Subcutaneous adipose tissue (tissue), 4 donors: ENCODE data around the gene ITGB3. TPM values are rescaled to one million over a fixed set of nuclear protein-coding genes. Genes with fewer than 3 reads are reported as not detected.

Experiments used
- total RNA-seq, 4 donors: library from RNA; depleted of rRNA; stranded (reverse); fragments of >200 nt; gene quantifications; one replicate each; pipeline ENCODE4 v1.1.0, GENCODE V29; 2016
- TF ChIP-seq, protein P1 (sequence below): fragments of 450-650 bp; IDR thresholded peaks from one replicate; pipeline ENCODE4 v1.5.1; 2016; ENCODE audit warnings: low read depth, mild to moderate bottlenecking, control low read depth, antibody characterized with exemption, moderate library complexity

Gene ITGB3
- total RNA-seq, 4 donors from 2014 or later = 9.8 to 22.6 (median 13.8) TPM

GRCh38 chr17:47323382-47324223, 70.0 kb downstream of the ITGB3 start, which contains the start of gene EFCAB13:
TSS of gene EFCAB13 (plus strand) at chr17:47323955. CDS start at chr17:47328354, 4,399 bp downstream.
- TF ChIP-seq, protein P1, sequence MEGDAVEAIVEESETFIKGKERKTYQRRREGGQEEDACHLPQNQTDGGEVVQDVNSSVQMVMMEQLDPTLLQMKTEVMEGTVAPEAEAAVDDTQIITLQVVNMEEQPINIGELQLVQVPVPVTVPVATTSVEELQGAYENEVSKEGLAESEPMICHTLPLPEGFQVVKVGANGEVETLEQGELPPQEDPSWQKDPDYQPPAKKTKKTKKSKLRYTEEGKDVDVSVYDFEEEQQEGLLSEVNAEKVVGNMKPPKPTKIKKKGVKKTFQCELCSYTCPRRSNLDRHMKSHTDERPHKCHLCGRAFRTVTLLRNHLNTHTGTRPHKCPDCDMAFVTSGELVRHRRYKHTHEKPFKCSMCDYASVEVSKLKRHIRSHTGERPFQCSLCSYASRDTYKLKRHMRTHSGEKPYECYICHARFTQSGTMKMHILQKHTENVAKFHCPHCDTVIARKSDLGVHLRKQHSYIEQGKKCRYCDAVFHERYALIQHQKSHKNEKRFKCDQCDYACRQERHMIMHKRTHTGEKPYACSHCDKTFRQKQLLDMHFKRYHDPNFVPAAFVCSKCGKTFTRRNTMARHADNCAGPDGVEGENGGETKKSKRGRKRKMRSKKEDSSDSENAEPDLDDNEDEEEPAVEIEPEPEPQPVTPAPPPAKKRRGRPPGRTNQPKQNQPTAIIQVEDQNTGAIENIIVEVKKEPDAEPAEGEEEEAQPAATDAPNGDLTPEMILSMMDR = no peak

DNA sequence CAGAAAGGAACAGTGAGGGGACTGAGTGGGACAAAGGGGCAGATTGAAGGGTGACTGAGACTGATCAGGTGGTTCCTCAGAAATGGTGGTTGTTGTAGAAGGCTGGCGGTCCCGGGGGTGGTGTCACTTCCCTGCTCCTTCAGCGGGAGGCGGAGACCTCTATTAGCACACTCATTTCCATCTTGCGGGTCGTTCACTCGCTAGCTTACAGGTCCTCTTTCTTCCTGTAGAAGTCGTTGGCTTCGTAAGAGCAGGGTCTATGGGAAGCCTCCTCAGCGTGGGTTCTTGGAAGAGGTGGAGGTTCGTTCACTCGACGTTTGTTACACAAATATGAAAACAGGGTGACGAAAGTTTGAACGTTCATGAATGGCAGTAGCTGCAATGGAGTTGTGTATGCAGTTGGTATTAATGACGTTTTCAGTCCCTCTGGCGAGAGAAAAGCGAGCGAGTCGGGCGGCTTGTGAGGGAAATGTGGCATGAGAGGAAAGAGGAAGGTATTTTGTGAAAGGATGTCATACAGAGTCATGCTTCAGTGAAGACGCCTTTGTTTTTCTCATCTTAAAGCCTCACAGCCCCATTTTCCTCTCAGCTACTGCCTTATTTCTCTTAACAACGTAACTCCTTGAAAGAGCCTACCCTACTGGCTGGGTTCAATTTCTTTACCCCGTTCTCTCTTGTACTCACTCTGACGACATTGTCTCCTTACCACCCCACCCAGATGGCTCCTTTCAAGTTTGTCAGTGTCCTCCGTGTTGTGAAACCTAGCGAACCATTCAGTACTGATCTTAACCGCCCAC, 70.8 kb downstream of the ITGB3 start:
- TF ChIP-seq, protein P1 = no peak

DNA sequence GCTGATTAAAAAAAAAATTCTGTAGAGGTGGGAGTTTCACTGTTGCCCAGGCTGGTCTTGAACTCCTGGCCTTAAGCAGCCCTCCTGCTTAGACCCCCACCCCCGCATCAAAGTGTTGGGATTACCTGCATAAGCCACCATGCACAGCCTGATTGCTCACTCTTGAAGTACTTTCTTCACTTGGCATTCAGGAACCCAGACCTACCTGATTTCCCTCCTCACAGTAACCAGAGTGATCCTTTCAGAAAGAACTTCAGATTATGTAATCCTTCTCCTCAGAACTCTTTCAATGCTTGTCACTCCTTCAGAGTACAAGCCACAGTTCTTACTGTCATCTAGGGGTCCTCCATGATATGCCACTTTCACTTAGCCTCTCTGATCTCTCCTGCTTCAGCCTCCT, 71.5 kb downstream of the ITGB3 start:
- TF ChIP-seq, protein P1 = no peak

DNA sequence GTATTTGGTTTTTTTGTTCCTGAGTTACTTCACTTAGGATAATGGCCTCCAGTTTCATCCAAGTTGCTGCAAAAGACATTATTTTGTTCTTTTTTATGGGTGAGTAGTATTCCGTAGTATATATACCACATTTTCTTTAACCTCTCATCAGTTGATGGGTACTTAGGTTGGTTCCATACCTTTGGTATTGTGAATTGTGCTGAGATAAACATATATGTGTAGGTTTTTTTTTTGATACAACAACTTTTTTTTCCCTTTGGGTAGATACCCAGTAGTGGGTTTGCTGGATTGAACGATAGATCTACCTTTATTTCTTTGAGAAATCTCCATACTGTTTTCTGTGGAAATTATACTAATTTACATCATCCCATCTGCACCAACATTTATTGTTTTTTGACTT, 76.9 kb downstream of the ITGB3 start:
- TF ChIP-seq, protein P1 = no peak

DNA sequence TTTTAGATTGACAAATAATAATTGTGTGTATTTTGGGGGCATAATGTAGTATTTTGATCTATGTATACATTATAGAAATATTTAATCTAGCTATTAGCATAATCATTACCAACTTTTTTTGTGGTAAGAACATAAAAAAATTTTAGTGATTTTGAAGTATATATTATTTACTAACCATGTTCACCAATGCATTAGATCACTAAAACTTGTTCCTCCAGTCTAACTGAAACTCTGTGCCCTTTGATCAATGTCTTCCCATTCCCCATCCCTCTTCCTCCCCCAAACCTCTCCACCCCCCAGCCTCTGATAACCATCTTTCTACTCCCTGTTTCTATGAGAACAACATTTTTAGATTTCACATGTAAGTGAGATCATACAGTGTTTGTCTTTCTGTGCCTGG, 78.7 kb downstream of the ITGB3 start:
- TF ChIP-seq, protein P1 = no peak

DNA sequence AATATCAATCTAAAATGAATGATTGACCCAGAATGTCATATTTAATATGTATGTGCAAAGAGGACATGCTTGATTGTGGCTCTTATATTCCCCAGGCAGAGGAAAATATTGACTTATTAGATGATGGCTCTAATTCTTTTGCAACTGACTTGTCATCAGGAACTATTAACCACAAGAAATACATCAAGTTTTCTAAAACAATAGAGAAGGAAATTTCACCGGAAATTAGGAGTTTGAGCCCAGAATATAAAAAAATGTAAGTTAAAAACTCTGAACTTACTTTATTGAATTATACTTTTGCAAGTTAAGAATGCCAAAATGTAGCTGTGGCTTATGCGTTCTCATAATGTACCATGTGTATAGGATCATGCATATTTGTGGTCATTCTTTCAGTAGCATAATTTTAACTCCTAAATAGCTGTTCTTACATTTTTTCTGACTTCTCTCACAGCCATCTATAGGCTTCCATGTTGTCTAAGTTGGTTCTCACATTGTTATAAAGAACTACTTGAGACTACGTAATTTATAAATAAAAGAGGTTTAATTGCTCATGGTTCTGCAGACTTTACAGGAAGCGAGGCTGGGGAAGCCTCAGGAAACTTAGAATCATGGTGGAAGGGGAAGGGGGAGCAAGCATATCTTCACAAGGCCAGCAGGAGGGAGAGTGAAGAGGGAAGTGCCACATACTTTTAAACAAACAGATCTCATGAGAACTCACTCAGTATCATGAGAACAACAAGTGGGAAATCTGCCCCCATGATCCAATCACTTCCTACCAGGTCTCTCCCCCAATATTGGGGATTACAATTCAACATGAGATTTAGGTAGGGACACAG, 81.7 kb downstream of the ITGB3 start:
- TF ChIP-seq, protein P1 = no peak

GRCh38 chr17:47338026-47338425, 84.4 kb downstream of the ITGB3 start:
- TF ChIP-seq, protein P1 = no peak
